Esophagus squamous epithelium (tissue), 4 donors: ENCODE data around the gene UVRAG.

Source experiments
- CTCF ChIP-seq, 6 experiments: fragments of 450-650 bp in 4 of 6; fragments of 200-600 bp in 2 of 6; sonication (generic) in 2 of 6; IDR thresholded peaks; one replicate each; pipeline ENCODE4 v1.5.1; 2016 to 2019; ENCODE audit warnings: antibody characterized with exemption in 6 of 6, mild to moderate bottlenecking in 4 of 6, moderate library complexity in 4 of 6
- POLR2A ChIP-seq, 4 donors: fragments of 450-650 bp; IDR thresholded peaks; one replicate each; pipeline ENCODE4 v1.6.1; 2017; ENCODE audit warnings: antibody characterized with exemption in 4 of 4, mild to moderate bottlenecking in 4 of 4, moderate library complexity in 3 of 4

GRCh38 chr11:76181371-76181770 is 366.4 kb downstream of the UVRAG start:
- TF ChIP-seq CTCF (IDR thresholded peaks at IDR 0.05) (no peak), POLR2A (IDR thresholded peaks at IDR 0.05) (no peak)
